Measurements from ENCODE around the gene HSP90B1. TPM values are rescaled to one million over a fixed set of nuclear protein-coding genes. Genes with fewer than 3 reads are reported as not detected.

HSP90B1 gene
- total and polyA plus RNA-seq, 9 of the 15 experiments (the other 6 are each of a cell fraction or from before 2014, with no cell fraction given): 196 to 719 (median 557) TPM

DNA sequence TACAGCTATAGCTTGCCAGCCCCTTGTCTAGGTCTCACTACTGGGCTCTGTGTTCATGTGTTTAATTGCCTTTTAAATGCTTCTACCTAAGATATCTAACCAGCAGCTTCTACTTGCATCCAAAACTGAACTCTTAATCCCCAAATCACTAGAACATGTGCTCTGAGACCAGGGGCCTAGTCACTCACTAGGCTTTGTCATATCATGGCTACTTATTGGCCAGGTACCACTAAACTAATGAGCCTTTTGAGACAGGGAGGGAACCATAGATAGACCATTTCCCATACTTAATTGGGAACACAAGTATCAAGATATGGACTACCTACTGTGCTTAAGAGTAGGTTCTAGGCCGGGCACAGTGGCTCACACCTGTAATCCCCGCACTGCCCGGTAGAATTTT, 6.5 kb downstream of the HSP90B1 start:
- Histone ChIP-seq H3K27ac (ENCODE audit: extremely low read depth, low read depth, low read length) (no peak overlapping the region), H2AFZ (ENCODE audit: low read depth, low read length) (no peak overlapping the region), H3K9me3 (replicated peaks; ENCODE audit: control insufficient read depth, insufficient read depth, low read depth, low read length) (no peaks in the 10 kb centered on the region), H4K20me1 (replicated peaks; ENCODE audit: control insufficient read depth, insufficient read depth, low read length) (peaks cover 9% of the 10 kb centered on the region), H3K27me3 (ENCODE audit: control insufficient read depth in 2 of 2, insufficient read depth in 2 of 2, low read length in 2 of 2) (no peaks in the 10 kb centered on the region), H3K4me1 (replicated peaks in 1 of 2; ENCODE audit: control insufficient read depth in 2 of 2, insufficient read depth in 2 of 2, low read length in 2 of 2) (peaks cover 0 to 11% of the 10 kb centered on the region in 2 experiments; a peak in 4 of 5 replicates), H3K79me2 (ENCODE audit: control insufficient read depth, insufficient read depth, low read length) (peaks cover 69% of the 10 kb centered on the region), H3K36me3 (ENCODE audit: control insufficient read depth, insufficient read depth, low read length) (peaks cover 99% of the 10 kb centered on the region), H3K9ac (ENCODE audit: insufficient read depth in 1 of 2, low read depth in 2 of 2, low read length in 2 of 2) (no peak overlapping the region), H3K4me2 (ENCODE audit: insufficient read depth, low read length) (no peak overlapping the region), H3K9me1 (ENCODE audit: control insufficient read depth, insufficient read depth, low read length) (no peaks in the 10 kb centered on the region), H3K4me3 (no peak overlapping the region)
- peak; percentile 20 for ATAC-seq
- no peak for FAIRE-seq
- ChIA-PET CTCF (ENCODE audit: low intra/inter-chr PET ratio) (no interaction called here), POLR2A (interaction anchor here (1.1 to 3.8 kb wide), 6 partner anchors 8 to 29 kb away, joined by 3 to 18 read pairs (median 6); partner anchors contain the start of gene TDG)
- in situ Hi-C loops (cut with MboI): no loop called here
- no peak for DNase-seq (ENCODE audit: extremely low read depth in 1 of 4, low spot score in 3 of 4)
- WGBS (ENCODE audit: insufficient coverage, low coverage, missing lambda C conversion rate): 98% methylated on average over 3 of the region's 3 CpGs
- BruUV-seq (replicated peaks): no TSS peak
- intact Hi-C loops (cut with micrococcal nuclease): no loop called here
- TF ChIP-seq ZBED1 (IDR thresholded peaks at IDR 0.05): peak; percentile 75; the same call in 1 of the 2 replicates
- TF ChIP-seq FOXJ2 (tag; IDR thresholded peaks at IDR 0.05): no peak
- no peak for TF ChIP-seq ZNF217 (CRISPR knock-in tag; IDR thresholded peaks at IDR 0.05)
- no peak for TF ChIP-seq ZNF324 (CRISPR knock-in tag; IDR thresholded peaks at IDR 0.05)
- no peak for TF ChIP-seq RB1 (IDR thresholded peaks at IDR 0.05; ENCODE audit: low read depth)
- no peak for TF ChIP-seq EGR1 (conservative IDR thresholded peaks at IDR 0.05)
- TF ChIP-seq STAG1 (CRISPR knock-in tag; IDR thresholded peaks at IDR 0.05; ENCODE audit: borderline replicate concordance): no peak
- TF ChIP-seq, protein P1, sequence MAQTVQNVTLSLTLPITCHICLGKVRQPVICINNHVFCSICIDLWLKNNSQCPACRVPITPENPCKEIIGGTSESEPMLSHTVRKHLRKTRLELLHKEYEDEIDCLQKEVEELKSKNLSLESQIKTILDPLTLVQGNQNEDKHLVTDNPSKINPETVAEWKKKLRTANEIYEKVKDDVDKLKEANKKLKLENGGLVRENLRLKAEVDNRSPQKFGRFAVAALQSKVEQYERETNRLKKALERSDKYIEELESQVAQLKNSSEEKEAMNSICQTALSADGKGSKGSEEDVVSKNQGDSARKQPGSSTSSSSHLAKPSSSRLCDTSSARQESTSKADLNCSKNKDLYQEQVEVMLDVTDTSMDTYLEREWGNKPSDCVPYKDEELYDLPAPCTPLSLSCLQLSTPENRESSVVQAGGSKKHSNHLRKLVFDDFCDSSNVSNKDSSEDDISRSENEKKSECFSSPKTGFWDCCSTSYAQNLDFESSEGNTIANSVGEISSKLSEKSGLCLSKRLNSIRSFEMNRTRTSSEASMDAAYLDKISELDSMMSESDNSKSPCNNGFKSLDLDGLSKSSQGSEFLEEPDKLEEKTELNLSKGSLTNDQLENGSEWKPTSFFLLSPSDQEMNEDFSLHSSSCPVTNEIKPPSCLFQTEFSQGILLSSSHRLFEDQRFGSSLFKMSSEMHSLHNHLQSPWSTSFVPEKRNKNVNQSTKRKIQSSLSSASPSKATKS (CRISPR knock-in tag; IDR thresholded peaks at IDR 0.05): no peak
- peak; percentile 12; the same call in 1 of the 2 replicates for TF ChIP-seq TEAD4 (IDR thresholded peaks at IDR 0.05; ENCODE audit: low read length)
- TF ChIP-seq TEAD4 (CRISPR knock-in tag; IDR thresholded peaks at IDR 0.05; ENCODE audit: borderline replicate concordance): no peak
- no peak for TF ChIP-seq TBP (optimal IDR thresholded peaks at IDR 0.05; ENCODE audit: low read depth, low read length)
- TF ChIP-seq, protein P2, sequence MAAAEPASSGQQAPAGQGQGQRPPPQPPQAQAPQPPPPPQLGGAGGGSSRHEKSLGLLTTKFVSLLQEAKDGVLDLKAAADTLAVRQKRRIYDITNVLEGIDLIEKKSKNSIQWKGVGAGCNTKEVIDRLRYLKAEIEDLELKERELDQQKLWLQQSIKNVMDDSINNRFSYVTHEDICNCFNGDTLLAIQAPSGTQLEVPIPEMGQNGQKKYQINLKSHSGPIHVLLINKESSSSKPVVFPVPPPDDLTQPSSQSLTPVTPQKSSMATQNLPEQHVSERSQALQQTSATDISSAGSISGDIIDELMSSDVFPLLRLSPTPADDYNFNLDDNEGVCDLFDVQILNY (CRISPR knock-in tag; IDR thresholded peaks at IDR 0.05): no peak
- TF ChIP-seq ZSCAN32 (CRISPR knock-in tag; IDR thresholded peaks at IDR 0.05): no peak
- TF ChIP-seq, protein P3, sequence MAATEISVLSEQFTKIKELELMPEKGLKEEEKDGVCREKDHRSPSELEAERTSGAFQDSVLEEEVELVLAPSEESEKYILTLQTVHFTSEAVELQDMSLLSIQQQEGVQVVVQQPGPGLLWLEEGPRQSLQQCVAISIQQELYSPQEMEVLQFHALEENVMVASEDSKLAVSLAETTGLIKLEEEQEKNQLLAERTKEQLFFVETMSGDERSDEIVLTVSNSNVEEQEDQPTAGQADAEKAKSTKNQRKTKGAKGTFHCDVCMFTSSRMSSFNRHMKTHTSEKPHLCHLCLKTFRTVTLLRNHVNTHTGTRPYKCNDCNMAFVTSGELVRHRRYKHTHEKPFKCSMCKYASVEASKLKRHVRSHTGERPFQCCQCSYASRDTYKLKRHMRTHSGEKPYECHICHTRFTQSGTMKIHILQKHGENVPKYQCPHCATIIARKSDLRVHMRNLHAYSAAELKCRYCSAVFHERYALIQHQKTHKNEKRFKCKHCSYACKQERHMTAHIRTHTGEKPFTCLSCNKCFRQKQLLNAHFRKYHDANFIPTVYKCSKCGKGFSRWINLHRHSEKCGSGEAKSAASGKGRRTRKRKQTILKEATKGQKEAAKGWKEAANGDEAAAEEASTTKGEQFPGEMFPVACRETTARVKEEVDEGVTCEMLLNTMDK (IDR thresholded peaks at IDR 0.05; ENCODE audit: borderline replicate concordance, insufficient read depth, low read depth, low read length, poor library complexity, severe bottlenecking): no peak
- no peak for TF ChIP-seq ZNF778 (CRISPR knock-in tag; IDR thresholded peaks at IDR 0.05)
- 0 out of 2 replicates have a peak, but pooled peaks have one; percentile 12 for TF ChIP-seq ZNF384 (IDR thresholded peaks at IDR 0.05; ENCODE audit: low read depth, low read length)
- TF ChIP-seq TSC22D4 (tag; IDR thresholded peaks at IDR 0.05): no peak
- no peak for TF ChIP-seq ZNF174 (CRISPR knock-in tag; IDR thresholded peaks at IDR 0.05)
- TF ChIP-seq POLR2A (conservative IDR thresholded peaks at IDR 0.05): 0 out of 2 replicates have a peak, but pooled peaks have one; percentile 27
- no peak for TF ChIP-seq HMGN3 (IDR thresholded peaks at IDR 0.05; ENCODE audit: borderline replicate concordance, extremely low read depth, insufficient read length, low read depth, low read length)
- TF ChIP-seq SAP30 (IDR thresholded peaks at IDR 0.05; ENCODE audit: borderline replicate concordance, insufficient read depth, low read depth, low read length, poor library complexity, severe bottlenecking): no peak

Measured in K562 (cell line).